H1 (cell line): ENCODE data around the gene AKTIP. TPM values are rescaled to one million over a fixed set of nuclear protein-coding genes. Genes with fewer than 3 reads are reported as not detected.

ENCODE experiments used
- CHD7 ChIP-seq: fragments of 300-600 bp; sonication (generic); IDR thresholded peaks from 2 replicates; pipeline ENCODE4 v1.7.1; 2012; ENCODE audit warnings: low read length, moderate library complexity, mild to moderate bottlenecking, inconsistent platforms; ENCODE audit not compliant: insufficient replicate concordance
- EZH2 ChIP-seq: fragments of 200-600 bp; sonication (generic); IDR thresholded peaks from 2 replicates; pipeline ENCODE4 v1.7.1; 2012; ENCODE audit warnings: low read depth, mild to moderate bottlenecking, moderate library complexity, low read length, inconsistent platforms; ENCODE audit not compliant: severe bottlenecking
- polyA plus RNA-seq, 7 experiments: library from polyadenylated mRNA; depleted of rRNA in 3 of 7; stranded (reverse) in 5 of 7; unstranded in 2 of 7; fragments of >200 nt in 5 of 7; fragments of 200-250 nt in 2 of 7; gene quantifications; 1 replicate in 5 of 7; 2 replicates in 1 of 7; 4 replicates in 1 of 7; pipeline versions ENCODE4 v1.2.1 to v1.2.3, GENCODE V29; 2011 to 2013; ENCODE audit warnings: missing spikeins in 2 of 7, mixed read lengths in 2 of 7
- total RNA-seq: library from RNA; stranded (reverse); fragmentation: NEBNext Ultra II Directional; extraction: Animal tissue kit (Norgen Biotek cat#: 25700); gene quantifications from 2 replicates; pipeline ENCODE4 v1.2.1, GENCODE V29; 2021
- TF ChIP-seq, protein P1 (sequence below): IDR thresholded peaks from 2 replicates; pipeline ENCODE4 v1.6.1; 2011; ENCODE audit warnings: low read length, improper control_type of control experiment

Gene AKTIP
- total and polyA plus RNA-seq, 2 of the 8 experiments (the other 6 are each of a cell fraction or from before 2014, with no cell fraction given): 15.0 to 15.6 TPM

- TF ChIP-seq CHD7 (no peak), EZH2 (no peak)
- TF ChIP-seq, protein P1, sequence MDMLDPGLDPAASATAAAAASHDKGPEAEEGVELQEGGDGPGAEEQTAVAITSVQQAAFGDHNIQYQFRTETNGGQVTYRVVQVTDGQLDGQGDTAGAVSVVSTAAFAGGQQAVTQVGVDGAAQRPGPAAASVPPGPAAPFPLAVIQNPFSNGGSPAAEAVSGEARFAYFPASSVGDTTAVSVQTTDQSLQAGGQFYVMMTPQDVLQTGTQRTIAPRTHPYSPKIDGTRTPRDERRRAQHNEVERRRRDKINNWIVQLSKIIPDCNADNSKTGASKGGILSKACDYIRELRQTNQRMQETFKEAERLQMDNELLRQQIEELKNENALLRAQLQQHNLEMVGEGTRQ: no peak
- TF ChIP-seq, all 59 proteins: peak for 0
These were observed 16.5 kb upstream of the AKTIP start (continued) for GRCh38 chr16:53519417-53520091.
